HG03571 (cell line): Measurements from ENCODE around the gene S100A2.

Experiments
- ATAC-seq: cut with Tn5 transposase; IDR thresholded peaks from one replicate; pipeline ENCODE4 v1.9.1; 2021; ENCODE audit not compliant: unreplicated experiment

The S100A2 gene

GRCh38 chr1:153546796-153547559, 18.7 kb downstream of the S100A2 start:
- ATAC-seq: no peak

DNA sequence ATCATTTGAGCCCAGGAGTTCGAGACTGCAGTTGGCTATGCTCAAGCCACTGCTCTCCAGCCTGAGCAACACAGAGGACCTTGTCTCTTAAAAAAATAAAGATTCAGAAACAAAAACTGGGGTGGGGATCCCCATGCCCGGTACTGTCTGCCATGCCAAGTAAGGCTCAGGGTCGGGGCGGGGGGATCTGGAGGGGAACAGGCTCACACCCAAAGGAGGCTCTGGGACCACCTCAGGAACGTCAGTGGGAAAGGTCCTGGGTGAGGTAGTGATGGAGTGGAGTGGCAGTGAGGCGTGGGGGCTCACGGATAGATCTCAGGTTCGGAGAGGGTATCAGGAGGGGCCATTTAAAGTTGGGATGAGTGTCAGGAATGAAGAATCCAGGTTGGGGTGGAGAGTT, 19.3 kb downstream of the S100A2 start:
- no peak for ATAC-seq

DNA sequence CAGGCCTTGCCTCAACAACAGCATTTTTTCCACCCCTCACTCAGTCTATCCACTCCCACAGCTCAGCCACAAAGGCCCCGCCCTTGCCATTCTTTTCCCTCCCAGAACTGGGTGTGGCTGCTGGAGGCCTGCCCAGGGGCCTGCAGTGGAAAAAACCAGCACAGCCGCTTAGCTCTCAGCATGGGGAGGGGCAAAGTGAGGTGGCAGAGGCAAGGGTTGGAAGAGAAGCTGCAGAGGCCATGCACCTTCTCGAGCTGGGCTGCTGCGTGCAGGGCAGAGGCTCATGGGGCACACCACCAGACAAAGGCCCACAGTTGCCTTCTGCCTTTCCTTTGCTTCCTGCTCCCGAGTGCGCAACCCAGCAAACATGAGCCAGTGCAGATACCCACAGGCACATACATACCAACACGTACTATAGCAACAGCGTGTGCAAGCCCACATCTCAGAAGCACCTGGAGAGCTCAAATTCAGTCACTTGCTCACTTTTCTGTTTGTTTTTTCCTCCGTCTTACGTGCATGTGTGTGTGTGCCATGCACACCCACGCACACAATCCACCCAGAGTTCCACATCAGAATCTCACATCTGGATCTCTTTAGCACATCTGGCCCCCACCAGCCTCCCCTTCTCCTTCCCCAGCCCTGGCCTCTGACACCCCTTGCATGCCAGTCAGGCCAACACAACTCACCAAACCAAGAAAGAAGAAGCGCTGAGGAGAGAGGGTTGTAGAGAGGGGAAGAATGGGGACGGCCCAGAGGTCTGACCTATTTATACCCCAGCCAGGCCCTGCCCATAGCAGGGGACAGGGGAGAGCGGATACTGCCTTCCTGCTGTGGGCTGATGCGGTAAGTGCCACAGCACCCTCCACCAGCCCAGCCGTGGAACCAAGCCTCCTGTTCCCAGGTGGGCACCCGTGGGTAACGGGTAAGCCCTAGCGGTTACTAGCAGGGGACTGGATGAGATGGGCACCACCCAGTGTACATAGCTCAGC, 20.3 kb downstream of the S100A2 start, which contains the start of gene S100A4:
S100A4 (minus strand) TSS at position 740 of the 989 bp plus-strand sequence. CDS start 1,012 bp downstream, outside the sequence.
- no peak for ATAC-seq

- no peak for ATAC-seq
These were observed 21.1 kb downstream of the S100A2 start for GRCh38 chr1:153544453-153545066.

DNA sequence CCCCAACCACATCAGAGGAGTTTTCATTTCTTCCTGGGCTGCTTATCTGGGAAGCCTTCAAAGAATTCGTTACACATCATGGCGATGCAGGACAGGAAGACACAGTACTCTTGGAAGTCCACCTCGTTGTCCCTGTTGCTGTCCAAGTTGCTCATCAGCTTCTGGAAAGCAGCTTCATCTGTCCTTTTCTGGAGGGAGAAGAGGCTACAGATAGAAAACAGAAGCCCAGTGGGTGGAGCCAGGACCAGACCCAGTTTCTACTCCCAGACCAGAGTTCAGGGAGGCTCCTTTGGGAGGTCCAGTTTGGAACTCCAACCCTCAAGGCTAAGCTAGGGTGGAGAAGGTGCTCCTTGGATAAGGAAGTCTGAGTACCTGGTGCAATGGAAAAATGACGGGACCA, 21.9 kb downstream of the S100A2 start:
- ATAC-seq: no peak

- no peak for ATAC-seq
These were observed 22.5 kb downstream of the S100A2 start for GRCh38 chr1:153542956-153543711.

GRCh38 chr1:153541641-153542590, 23.7 kb downstream of the S100A2 start:
- no peak for ATAC-seq

DNA sequence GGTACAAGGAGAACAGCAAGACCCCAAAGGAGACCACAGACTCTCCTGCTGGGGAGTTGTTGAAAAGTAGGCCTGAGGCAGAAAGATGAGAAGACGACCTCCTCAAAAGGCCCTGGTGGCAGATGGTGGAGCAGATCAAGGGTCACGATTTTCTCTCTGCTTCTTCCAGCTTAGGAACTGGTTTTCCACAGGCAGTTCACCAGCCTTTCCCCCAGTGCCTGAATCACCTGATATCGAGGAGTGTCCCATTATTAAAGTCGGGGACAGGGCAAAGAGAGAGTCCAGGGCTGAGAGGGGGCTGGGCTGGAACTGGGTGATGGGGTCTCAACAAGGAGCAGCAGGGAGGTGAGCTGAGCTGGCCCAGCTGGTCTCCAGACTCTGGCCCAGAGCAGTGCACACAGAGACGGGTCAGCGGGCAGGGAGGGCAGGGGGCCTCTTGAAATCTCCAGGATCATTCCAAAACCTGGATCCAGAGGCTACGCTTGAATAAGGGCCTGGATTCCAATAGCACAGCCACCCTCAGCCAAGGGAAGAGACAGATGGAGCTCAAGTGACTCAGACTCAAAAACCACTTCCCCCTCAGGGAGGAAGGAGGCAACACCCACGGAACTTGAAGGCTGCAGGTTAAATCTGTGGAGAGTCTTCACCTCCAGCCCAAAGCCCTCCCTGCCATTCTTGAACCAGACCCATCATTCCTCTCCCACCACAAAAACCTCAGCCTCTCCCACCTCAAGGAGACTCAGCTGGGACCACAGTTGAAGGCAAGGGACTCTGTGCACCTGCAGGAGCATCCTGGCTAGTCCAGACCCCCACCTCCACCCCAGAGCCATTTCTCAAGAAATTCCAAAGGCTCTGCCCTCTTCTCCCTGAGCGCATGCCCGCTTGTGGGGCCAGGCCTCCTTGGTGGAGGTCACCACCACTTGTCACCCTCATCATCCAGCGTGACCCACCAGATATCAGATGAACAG, 25.0 kb downstream of the S100A2 start, which contains the start of gene S100A5:
S100A5 (minus strand) TSS at position 541 of the 968 bp plus-strand sequence. CDS start 743 bp downstream, outside the sequence.
- ATAC-seq: no peak

DNA sequence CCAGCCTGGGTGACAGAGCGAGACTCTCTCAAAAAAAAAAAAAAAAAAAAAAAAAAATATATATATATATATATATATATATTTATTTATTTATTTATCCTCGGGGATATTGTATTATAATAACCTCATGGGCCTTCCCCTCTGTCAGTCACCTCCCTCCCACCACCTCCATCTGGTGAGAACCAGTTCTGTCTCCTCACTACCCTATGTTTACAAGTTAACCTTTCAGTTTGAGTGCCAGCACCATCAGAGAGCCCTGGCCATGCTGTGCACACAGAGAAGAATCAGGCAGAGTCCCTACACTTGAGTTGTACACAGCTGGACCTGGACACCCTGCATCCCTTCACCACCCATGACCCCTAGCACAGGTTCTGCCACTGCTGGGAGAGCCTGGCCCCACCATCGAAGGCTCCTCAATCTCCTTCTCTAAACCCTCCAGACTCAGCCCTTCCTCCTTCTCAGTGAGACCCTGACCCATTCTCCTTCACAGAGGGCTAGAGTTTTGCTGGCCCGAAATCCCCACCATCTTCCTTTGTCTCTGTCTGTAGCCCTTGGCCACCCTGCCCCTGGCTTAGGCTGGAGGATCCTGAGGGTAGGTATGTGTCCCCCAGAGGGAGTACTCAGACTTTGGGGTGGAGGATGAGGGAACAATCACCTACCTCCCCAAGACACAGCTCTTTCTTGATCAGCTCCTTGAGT, 26.1 kb downstream of the S100A2 start:
- ATAC-seq: no peak

GRCh38 chr1:153538315-153538821, 27.3 kb downstream of the S100A2 start:
- no peak for ATAC-seq

DNA sequence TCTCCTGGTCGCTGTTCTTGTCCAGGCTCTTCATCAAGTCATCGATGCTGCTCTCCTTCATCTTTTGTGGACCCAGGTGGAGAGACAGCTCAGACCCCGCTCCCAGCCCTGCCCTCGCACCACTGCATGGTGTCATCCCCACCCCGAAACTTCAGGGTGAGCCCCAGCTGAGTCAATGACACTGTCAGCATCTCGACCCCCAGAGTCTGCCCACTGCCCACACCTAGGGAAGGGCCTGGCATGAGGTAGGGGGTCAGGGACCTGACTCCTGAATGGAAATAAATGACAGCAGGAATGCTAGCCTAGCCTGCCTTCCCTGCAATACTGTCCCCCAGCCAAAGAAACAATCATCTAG, 28.3 kb downstream of the S100A2 start:
- no peak for ATAC-seq

DNA sequence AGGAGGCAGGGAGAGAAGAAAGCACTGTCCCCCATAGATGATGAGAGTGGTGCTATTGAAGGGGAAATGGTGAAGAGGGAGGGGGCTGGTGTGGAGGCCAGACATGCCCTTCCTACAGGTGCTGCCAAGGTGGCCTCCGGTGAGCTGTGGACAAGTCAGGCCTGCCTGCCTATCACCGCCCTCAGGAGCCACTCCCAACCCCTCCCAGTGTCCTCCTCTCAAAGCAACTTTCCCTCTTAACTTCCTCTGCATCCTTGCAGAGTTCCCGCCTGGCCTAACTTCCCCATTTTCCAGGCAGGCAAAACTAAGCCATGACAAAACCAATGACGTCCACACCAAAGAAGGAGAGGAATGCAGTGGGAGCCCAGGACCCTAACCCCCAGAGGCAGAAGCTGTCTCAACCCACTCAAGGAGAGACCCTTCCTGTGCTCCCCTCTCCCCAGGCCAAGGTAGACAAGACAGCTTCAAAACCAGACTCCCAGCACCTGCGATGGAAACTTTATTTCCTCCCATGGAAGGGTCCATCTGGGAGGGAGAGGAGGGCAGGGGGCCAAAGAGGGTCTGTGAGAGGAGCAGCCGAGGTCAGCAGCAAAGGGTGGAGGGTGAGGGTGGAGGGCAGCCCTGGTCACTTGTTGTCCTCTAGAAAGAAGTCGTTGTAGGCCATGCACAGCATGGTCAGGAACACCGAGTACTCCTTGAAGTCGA, 28.8 kb downstream of the S100A2 start:
- ATAC-seq: no peak

- no peak for ATAC-seq
These were observed 29.5 kb downstream of the S100A2 start for GRCh38 chr1:153536012-153536670.

GRCh38 chr1:153535242-153536011, 30.2 kb downstream of the S100A2 start, which contains the start of gene S100A6:
TSS of gene S100A6 (minus strand) at chr1:153535991. CDS start at chr1:153535339, 652 bp downstream.
- ATAC-seq: no peak

DNA sequence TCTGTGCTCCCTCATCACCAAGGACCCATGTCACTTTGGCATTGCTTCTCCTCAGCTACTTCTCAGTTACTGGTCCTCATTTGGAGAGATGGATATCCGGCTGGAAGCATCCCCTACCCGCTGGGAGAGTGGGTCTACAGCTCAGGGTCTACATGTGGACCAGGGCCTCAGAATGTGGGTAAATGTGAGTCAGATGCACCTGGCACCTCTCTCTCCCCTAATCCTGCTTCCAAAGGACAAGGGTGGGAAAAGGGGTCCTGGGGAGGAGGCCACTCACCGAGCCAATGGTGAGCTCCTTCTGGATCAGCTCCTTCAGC, 30.8 kb downstream of the S100A2 start:
- no peak for ATAC-seq
